GM11168 (cell line): Measurements from ENCODE around the gene PTPRK.

ENCODE experiments used
- in situ Hi-C: fragments of 300-500 bp; cut with MboI; formaldehyde crosslinking; loops from one replicate; pipeline ENCODE4 v1.12.0; 2022; ENCODE audit warnings: low sequenced_read_pairs; ENCODE audit not compliant: unreplicated experiment

The PTPRK gene

DNA sequence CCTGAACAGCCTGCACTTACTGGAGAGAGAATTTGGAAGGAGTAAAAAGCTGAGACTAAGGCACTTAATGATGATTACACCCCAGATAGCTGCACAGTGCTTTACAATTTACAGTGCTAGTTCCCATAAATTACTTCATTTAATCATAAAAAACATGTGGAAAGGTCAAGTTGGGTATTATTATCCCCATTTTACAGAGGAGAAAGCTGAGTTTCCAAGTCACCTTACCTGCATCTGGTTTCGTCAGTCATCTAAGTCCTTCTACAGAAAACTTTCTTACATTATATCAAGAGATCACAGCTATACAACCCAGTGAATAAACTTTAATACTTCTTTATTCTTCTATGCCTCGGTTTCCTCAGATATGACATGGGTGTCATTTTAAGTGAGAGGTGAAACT is 3.3 kb downstream of the PTPRK start:
- in situ Hi-C loops = no loop called here

DNA sequence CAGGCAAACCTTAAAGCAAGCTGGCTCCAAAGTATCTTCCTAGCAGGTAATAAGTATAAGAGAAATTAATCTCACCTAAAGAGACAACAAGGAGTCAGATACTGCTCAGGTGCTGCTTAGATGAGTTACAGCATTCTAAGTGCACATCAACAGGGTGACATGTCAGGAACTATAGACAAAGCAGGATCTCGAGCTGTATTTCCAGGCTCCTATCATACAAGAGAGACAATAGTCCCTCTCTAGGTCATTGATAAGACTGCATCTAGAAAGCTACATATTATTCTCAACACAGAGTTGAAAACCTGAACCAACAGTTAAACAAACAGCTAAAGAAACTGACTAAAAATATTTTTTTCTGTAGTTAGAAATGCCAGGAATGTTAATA is 3.9 kb downstream of the PTPRK start:
- in situ Hi-C loops = no loop called here

GRCh38 chr6:128515550-128516513 is 4.6 kb downstream of the PTPRK start:
- in situ Hi-C loops = no loop called here

DNA sequence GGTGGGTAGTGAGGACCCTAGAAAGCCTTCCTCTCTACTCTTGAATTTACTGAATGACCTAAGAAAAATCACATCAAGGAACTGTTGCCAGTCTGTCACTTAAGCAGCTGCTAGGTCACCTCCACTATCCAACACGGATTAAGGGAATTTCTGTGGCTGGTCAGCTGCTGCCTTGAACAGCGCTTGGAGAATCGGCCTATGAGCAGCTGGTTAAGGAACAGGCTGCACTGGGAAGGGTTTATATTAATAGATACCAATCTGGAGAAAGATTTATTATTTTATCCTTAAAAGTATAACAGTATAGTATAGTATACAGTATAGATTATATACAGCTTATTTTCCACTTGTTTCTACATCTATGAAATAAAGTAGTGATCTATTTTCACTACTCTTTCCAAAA is 6.5 kb downstream of the PTPRK start:
- in situ Hi-C loops = no loop called here

DNA sequence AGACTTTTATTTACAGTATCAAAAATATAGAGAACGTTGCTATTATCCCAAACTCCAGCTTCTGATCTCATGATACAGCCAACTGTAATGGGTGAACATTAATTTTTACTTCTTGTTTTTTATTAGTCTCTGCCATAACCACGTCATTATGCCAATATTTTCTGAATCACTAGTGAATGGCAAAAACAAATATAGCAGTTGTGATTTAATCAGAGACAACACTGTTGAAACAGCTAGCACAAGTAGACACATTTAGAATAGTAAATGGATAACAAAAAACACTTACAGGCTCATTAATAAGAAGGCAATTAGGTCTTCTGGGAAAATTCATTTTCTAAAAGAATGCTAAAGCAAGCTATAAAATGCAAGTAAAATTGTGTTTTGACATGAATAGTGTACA is 8.1 kb downstream of the PTPRK start:
- in situ Hi-C loops = no loop called here

- in situ Hi-C loops = no loop called here
Observed at GRCh38 chr6:128511506-128511905, 8.9 kb downstream of the PTPRK start.

- in situ Hi-C loops = no loop called here
Observed at GRCh38 chr6:128509709-128510108, 10.7 kb downstream of the PTPRK start.

DNA sequence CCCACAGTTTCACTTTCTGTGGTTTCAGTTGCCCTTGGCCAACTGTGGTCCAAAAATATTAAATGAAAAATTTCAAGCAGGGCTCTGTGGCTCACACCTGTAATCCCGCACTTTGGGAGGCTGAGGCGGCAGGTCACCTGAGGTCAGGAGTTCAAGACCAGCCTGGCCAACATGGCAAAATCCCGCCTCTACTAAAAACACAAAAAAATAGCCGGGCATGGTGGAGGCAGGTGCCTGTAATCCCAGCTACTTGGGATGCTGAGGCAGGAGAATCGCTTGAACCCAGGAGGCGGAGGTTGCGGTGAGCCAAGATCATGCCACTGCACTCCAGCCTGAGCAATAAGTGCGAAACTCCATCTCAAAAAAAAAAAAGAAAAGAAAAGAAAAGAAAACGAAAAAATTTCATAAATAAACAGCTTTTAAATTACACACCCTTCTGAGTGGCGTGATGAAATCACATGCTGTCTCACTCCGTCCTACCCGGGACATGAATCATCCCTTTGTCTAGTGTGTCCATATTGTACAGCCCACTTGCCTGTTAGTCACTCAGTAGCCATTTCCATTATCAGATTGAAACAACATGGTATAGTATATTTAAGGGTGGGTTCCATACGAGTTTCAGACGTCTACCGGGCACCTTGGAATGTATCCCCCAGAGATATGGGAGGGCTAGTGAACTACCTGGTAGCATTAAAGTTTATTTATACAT is 11.7 kb downstream of the PTPRK start:
- in situ Hi-C loops = no loop called here

GRCh38 chr6:128507337-128508310 is 12.8 kb downstream of the PTPRK start:
- in situ Hi-C loops = no loop called here

DNA sequence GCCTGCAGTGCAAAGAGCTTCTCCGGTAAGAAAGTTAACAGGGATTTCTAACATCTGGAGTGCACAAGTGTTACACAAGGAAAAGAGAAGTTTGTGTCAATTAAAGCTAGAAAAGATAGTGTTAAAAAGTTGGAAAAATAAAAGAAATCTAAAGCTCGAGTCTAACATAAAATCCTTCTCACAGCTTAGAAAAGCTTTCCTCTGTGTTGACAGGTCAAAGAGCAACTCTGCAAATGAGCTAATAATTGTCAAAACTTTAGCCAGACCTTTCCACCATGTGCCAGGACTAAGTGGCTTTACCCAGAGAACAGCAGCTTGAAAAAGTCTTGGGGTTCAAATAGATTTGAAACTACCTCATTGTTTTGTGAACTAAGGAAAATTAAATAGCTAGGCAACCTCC is 14.8 kb downstream of the PTPRK start:
- in situ Hi-C loops = no loop called here

DNA sequence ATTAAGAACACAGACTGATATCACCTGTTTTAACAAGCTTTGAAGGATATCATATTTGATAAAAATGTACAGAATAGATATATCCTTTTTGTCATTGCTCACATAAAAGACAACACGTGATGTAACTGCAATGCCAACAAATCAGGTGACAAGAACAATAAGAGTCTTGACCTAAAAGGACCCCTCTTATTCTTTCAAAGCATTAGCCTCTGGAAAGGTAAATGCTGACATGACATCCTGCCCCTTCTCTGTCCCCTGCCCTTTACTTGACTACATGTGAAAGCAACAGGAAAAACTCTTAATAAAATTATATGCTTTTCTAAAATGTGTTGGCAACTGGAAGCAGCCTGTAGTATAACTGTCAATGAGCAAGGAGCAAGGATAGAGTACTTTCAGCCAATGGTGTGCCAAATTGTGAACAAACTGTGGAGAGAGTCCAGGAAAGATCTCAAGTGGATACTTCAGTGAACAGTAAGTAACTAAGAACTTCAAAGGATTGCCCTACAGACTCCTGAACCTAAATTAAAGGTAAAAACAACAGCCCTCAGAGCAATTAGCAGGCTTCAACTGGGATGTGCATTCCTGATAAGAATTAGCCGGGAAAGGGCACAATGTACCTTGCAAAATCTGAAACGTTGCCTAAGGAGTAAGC is 16.3 kb downstream of the PTPRK start:
- in situ Hi-C loops = no loop called here

GRCh38 chr6:128500749-128501600 is 19.4 kb downstream of the PTPRK start:
- in situ Hi-C loops = no loop called here

- in situ Hi-C loops = no loop called here
Observed at GRCh38 chr6:128500014-128500413, 20.4 kb downstream of the PTPRK start.

- in situ Hi-C loops = no loop called here
Observed at GRCh38 chr6:128499079-128499731, 21.2 kb downstream of the PTPRK start.

GRCh38 chr6:128498234-128498633 is 22.2 kb downstream of the PTPRK start:
- in situ Hi-C loops = no loop called here

DNA sequence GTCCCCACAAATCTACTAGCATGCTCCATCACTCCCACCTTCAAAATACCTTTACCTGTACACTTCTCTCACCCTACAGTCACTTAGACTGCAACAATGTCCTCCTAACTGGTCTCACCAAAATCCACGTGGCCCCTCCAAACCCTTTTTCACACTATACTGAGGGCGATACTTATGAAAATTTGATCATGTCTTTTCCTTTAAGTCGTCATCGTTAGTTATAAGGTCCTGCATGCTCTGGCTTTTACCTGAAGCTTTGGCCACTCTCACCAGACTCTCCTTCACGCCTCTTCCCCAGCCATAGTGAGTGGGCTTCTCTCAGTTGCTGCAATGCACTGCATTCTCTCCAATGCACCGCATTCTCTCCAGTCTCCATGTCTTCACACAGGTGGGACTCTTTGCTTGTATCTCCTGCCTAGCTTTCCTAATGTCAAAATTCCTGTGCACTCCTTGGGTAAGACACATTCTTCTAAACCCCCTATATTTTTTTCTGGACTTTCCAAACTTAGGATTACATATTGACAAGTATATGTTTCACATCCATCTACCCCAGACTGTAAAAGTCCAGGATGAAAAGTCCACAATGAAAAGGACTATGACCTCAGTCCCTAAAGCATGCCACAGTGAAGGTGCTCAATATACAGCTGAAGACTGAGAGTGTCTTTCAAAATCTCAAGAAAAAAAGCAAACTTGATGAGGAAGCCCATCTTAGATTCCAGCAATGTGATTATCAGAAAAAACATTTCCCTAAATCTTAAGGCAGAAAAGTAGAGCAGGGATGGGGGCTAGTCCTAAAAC is 24.7 kb downstream of the PTPRK start:
- in situ Hi-C loops = no loop called here

GRCh38 chr6:128494440-128494839 is 26.0 kb downstream of the PTPRK start:
- in situ Hi-C loops = no loop called here

DNA sequence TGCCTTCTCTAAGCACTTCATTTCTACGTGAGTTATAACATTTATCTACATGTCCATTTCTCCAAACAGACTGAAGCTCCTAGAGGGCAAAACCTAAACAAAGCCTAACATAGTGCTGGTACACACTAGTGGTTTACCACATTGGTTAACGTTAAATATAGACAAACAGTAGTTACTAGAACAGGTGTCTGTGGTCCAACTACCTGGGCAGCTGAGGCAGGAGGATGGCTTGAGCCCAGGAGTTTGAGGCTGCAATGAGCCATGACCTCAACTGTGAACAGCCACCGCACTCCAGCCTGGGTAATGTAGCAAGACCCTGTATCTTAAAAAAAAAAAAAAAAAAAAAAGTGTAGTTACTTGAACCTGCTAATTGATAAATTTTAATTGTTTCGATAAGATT is 26.5 kb downstream of the PTPRK start:
- in situ Hi-C loops = no loop called here
